Gastroesophageal sphincter (tissue), 4 donors: ENCODE data around the gene FSIP2. TPM values are rescaled to one million over a fixed set of nuclear protein-coding genes. Genes with fewer than 3 reads are reported as not detected.
"Not testable (repeated sequence)": the region's sequence is repeated elsewhere in the genome, so short reads cannot be mapped to it uniquely, and the experiment has no call there.

Experiments used
- ATAC-seq: fragments of 150-250 bp; one replicate; pipeline ENCODE4 v1.9.1; 2016; ENCODE audit warnings: mild to moderate bottlenecking, moderate library complexity
- H3K27ac ChIP-seq, 4 donors: fragments of 200-600 bp; sonication (generic) in 3 of 4; 1 replicate in 3 of 4; 2 replicates in 1 of 4; pipeline ENCODE4 v1.5.1; 2016 to 2019
- H3K27me3 ChIP-seq: fragments of 200-600 bp; sonication (generic); one replicate; pipeline ENCODE4 v1.5.1; 2019
- H3K36me3 ChIP-seq, 2 donors: fragments of 200-600 bp; sonication (generic); one replicate each; pipeline ENCODE4 v1.5.1; 2019; ENCODE audit warnings: control low read depth in 1 of 2
- H3K4me1 ChIP-seq, 3 donors: fragments of 200-600 bp; sonication (generic); 1 replicate in 2 of 3; 2 replicates in 1 of 3; pipeline ENCODE4 v1.5.1; 2016 to 2019; ENCODE audit warnings: control low read depth in 2 of 3
- H3K4me3 ChIP-seq, 2 donors: fragments of 200-600 bp; sonication (generic); one replicate each; pipeline ENCODE4 v1.5.1; 2019; ENCODE audit warnings: mild to moderate bottlenecking in 1 of 2, moderate library complexity in 1 of 2
- H3K9me3 ChIP-seq, 3 donors: fragments of 200-600 bp; sonication (generic); one replicate each; pipeline ENCODE4 v1.5.1; 2017 to 2019; ENCODE audit warnings: control low read depth in 2 of 3
- CTCF ChIP-seq, 4 experiments: fragments of 200-600 bp in 2 of 4; fragments of 450-650 bp in 2 of 4; sonication (generic) in 1 of 4; IDR thresholded peaks; one replicate each; pipeline ENCODE4 v1.5.1; 2017 to 2019; ENCODE audit warnings: antibody characterized with exemption in 4 of 4, mild to moderate bottlenecking in 2 of 4, moderate library complexity in 2 of 4
- EP300 ChIP-seq: sonication (generic); formaldehyde crosslinking; IDR thresholded peaks from one replicate; pipeline ENCODE4 v1.6.1; 2017; ENCODE audit warnings: antibody characterized with exemption, mild to moderate bottlenecking
- POLR2A ChIP-seq, 2 donors: fragments of 450-650 bp; IDR thresholded peaks; one replicate each; pipeline ENCODE4 v1.6.1; 2017; ENCODE audit warnings: antibody characterized with exemption in 2 of 2, mild to moderate bottlenecking in 2 of 2, moderate library complexity in 1 of 2
- POLR2AphosphoS5 ChIP-seq: sonication (generic); formaldehyde crosslinking; IDR thresholded peaks from one replicate; pipeline ENCODE4 v1.6.1; 2017; ENCODE audit warnings: antibody characterized with exemption
- WGBS, 2 donors: methylation state at CpG; one replicate each; pipeline ENCODE4 v1.1.5; 2018; ENCODE audit warnings: low coverage in 1 of 2; 5-methylcytosine and 5-hydroxymethylcytosine counted together
- total RNA-seq, 4 donors: library from RNA; depleted of rRNA; stranded (reverse); fragments of >200 nt; gene quantifications; one replicate each; pipeline ENCODE4 v1.1.0, GENCODE V29; 2016

Gene FSIP2
- total RNA-seq, 4 donors from 2014 or later: 0.04 to 1.1 (median 0.33) TPM

- WGBS, 2 donors: 76 to 83% methylated on average over 4 to 7 of the region's 7 CpGs
- no peak overlapping the region for H3K4me3 ChIP-seq
- no peak for ATAC-seq
- no peaks in the 10 kb centered on the region for H3K4me1 ChIP-seq
- no peaks in the 10 kb centered on the region for H3K36me3 ChIP-seq
- H3K27ac ChIP-seq: no peak overlapping the region
- no peaks in the 10 kb centered on the region for H3K27me3 ChIP-seq
- TF ChIP-seq EP300 (no peak), CTCF (IDR thresholded peaks at IDR 0.05) (no peak), POLR2A (IDR thresholded peaks at IDR 0.05) (no peak), POLR2AphosphoS5 (no peak)
- no peaks in the 10 kb centered on the region for H3K9me3 ChIP-seq
Measured at GRCh38 chr2:185862657-185863398, 124.2 kb downstream of the FSIP2 start.

- H3K27ac ChIP-seq, H3K4me3 ChIP-seq: not testable (repeated sequence)
- WGBS, 2 donors: 88 to 95% methylated on average over 19 of the region's 31 CpGs
Measured at GRCh38 chr2:185864468-185865260, 126.1 kb downstream of the FSIP2 start.

GRCh38 chr2:185875136-185875931, 136.7 kb downstream of the FSIP2 start:
- H3K9me3 ChIP-seq: no peaks in the 10 kb centered on the region
- WGBS, 2 donors: 87 to 96% methylated on average over 3 of the region's 7 CpGs
- H3K4me1 ChIP-seq: no peaks in the 10 kb centered on the region
- TF ChIP-seq POLR2A (IDR thresholded peaks at IDR 0.05) (no peak), POLR2AphosphoS5 (no peak), EP300 (no peak), CTCF (IDR thresholded peaks at IDR 0.05) (no peak)
- H3K27me3 ChIP-seq: no peaks in the 10 kb centered on the region
- no peak overlapping the region for H3K27ac ChIP-seq
- H3K36me3 ChIP-seq: no peaks in the 10 kb centered on the region
- ATAC-seq: no peak
- H3K4me3 ChIP-seq: no peak overlapping the region

More at GRCh38 chr2:185864468-185865260, 126.1 kb downstream of the FSIP2 start:
- not testable (repeated sequence) for H3K36me3 ChIP-seq, H3K27me3 ChIP-seq, H3K9me3 ChIP-seq, H3K4me1 ChIP-seq, ATAC-seq

GRCh38 chr2:185876234-185876633, 137.6 kb downstream of the FSIP2 start:
- no peak for ATAC-seq
- 60% methylated on average over 1 of the region's 3 CpGs; no CpG with 5 or more reads in 1 of the 2 donors for WGBS, 2 donors

More at GRCh38 chr2:185876234-185876633, 137.6 kb downstream of the FSIP2 start:
- Histone ChIP-seq H3K4me3 (no peak overlapping the region), H3K36me3 (no peaks in the 10 kb centered on the region), H3K27me3 (no peaks in the 10 kb centered on the region), H3K27ac (no peak overlapping the region), H3K9me3 (no peaks in the 10 kb centered on the region), H3K4me1 (no peaks in the 10 kb centered on the region)
- no peak for TF ChIP-seq EP300
- no peak for TF ChIP-seq POLR2AphosphoS5
- TF ChIP-seq POLR2A (IDR thresholded peaks at IDR 0.05): no peak
- TF ChIP-seq CTCF (IDR thresholded peaks at IDR 0.05): no peak
